Panc1 (cell line): ENCODE results near the gene CADPS2.

Experiments
- TCF7L2 ChIP-seq: IDR thresholded peaks from 2 replicates; pipeline ENCODE4 v1.6.1; 2011; ENCODE audit warnings: mild to moderate bottlenecking, low read depth, low read length, inconsistent platforms
- TF ChIP-seq, protein P1 (sequence below): fragments of 450-650 bp; IDR thresholded peaks from 2 replicates; pipeline ENCODE4 v1.5.1; 2017; ENCODE audit warnings: mild to moderate bottlenecking
- TF ChIP-seq, protein P2 (sequence below), 2 experiments: IDR thresholded peaks; 2 replicates each; pipeline ENCODE4 v1.6.1; 2011 to 2012; ENCODE audit warnings: low read depth in 2 of 2, control low read depth in 1 of 2, low read length in 1 of 2, mild to moderate bottlenecking in 1 of 2, moderate library complexity in 1 of 2; ENCODE audit not compliant: insufficient read depth in 1 of 2

DNA sequence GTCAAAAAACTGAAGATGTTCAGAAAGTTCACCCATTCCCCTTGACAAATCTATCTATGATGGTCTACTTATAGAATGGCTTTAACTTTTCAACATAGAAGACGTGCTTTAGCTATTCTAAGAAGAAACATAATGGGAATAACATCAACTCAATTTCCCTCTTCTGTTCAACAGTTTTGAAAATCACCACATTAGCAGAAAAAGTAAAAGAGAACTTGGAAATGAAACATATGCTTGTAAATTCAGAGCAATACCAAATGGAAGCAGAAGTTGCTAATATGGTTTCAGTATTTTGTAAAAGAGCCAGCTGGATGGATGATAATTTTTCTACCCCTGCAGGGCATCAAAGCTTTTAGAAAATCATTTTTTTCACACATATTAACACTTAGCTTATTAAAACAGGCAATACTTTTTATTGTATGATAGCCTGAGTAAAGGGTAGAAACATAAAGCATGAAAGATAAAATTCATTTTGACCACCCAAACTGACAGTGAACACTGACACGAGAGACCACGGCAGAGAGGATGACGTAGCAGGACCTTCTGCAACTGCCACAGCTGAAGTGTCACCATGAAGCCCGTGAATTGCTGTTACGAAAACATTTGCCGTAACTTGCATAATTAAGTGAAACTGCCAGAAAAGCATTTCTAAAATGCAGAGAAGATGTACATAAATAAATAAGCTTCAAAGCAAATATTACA is 542.5 kb downstream of the CADPS2 start:
- TF ChIP-seq, protein P1, sequence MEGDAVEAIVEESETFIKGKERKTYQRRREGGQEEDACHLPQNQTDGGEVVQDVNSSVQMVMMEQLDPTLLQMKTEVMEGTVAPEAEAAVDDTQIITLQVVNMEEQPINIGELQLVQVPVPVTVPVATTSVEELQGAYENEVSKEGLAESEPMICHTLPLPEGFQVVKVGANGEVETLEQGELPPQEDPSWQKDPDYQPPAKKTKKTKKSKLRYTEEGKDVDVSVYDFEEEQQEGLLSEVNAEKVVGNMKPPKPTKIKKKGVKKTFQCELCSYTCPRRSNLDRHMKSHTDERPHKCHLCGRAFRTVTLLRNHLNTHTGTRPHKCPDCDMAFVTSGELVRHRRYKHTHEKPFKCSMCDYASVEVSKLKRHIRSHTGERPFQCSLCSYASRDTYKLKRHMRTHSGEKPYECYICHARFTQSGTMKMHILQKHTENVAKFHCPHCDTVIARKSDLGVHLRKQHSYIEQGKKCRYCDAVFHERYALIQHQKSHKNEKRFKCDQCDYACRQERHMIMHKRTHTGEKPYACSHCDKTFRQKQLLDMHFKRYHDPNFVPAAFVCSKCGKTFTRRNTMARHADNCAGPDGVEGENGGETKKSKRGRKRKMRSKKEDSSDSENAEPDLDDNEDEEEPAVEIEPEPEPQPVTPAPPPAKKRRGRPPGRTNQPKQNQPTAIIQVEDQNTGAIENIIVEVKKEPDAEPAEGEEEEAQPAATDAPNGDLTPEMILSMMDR, result no peak
- no peak for TF ChIP-seq TCF7L2
- TF ChIP-seq, protein P2, sequence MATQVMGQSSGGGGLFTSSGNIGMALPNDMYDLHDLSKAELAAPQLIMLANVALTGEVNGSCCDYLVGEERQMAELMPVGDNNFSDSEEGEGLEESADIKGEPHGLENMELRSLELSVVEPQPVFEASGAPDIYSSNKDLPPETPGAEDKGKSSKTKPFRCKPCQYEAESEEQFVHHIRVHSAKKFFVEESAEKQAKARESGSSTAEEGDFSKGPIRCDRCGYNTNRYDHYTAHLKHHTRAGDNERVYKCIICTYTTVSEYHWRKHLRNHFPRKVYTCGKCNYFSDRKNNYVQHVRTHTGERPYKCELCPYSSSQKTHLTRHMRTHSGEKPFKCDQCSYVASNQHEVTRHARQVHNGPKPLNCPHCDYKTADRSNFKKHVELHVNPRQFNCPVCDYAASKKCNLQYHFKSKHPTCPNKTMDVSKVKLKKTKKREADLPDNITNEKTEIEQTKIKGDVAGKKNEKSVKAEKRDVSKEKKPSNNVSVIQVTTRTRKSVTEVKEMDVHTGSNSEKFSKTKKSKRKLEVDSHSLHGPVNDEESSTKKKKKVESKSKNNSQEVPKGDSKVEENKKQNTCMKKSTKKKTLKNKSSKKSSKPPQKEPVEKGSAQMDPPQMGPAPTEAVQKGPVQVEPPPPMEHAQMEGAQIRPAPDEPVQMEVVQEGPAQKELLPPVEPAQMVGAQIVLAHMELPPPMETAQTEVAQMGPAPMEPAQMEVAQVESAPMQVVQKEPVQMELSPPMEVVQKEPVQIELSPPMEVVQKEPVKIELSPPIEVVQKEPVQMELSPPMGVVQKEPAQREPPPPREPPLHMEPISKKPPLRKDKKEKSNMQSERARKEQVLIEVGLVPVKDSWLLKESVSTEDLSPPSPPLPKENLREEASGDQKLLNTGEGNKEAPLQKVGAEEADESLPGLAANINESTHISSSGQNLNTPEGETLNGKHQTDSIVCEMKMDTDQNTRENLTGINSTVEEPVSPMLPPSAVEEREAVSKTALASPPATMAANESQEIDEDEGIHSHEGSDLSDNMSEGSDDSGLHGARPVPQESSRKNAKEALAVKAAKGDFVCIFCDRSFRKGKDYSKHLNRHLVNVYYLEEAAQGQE (IDR thresholded peaks at IDR 0.05; ENCODE audit: insufficient read depth in 1 of 2, low read depth in 2 of 2, low read length in 1 of 2), result no peak
